ENCODE data around the gene CSRP2. TPM values are rescaled to one million over a fixed set of nuclear protein-coding genes. Genes with fewer than 3 reads are reported as not detected.

The CSRP2 gene
- total RNA-seq, 1 experiment from 2014 or later, result 158 TPM

GRCh38 chr12:76863005-76863670, 15.7 kb downstream of the CSRP2 start:
- no peak overlapping the region for H2BK120ac ChIP-seq (ENCODE audit: low read depth, low read length, poor library complexity, severe bottlenecking)
- H4K91ac ChIP-seq (ENCODE audit: insufficient read length, low read depth, low read length), result no peak overlapping the region
- peaks cover 10% of the 10 kb centered on the region; the same call in 1 of the 2 replicates for H3K4me1 ChIP-seq (ENCODE audit: insufficient read depth, low read length)
- H3K79me1 ChIP-seq (ENCODE audit: insufficient read depth, low read depth, low read length, poor library complexity, severe bottlenecking), result peaks cover 3% of the 10 kb centered on the region
- H3K27ac ChIP-seq (ENCODE audit: insufficient read length, low read depth, low read length), result no peak overlapping the region
- no peak overlapping the region for H2BK12ac ChIP-seq (ENCODE audit: insufficient read length, low read depth, low read length)
- H2AK5ac ChIP-seq (ENCODE audit: insufficient read length, low read length), result no peak overlapping the region
- H2BK20ac ChIP-seq (ENCODE audit: low read depth, low read length, poor library complexity, severe bottlenecking), result no peak overlapping the region
- DNase-seq, result no peak
- TF ChIP-seq CTCF (conservative IDR thresholded peaks at IDR 0.05), result no peak
- no CpG with 5 or more reads among the region's 12 CpGs for WGBS (ENCODE audit: extremely low coverage, insufficient read length, low lambda C conversion rate)
- H4K8ac ChIP-seq (replicated peaks; ENCODE audit: insufficient read length, low read depth, low read length), result no peak overlapping the region
- no peak overlapping the region for H2BK15ac ChIP-seq (ENCODE audit: low read depth, low read length)
- no peaks in the 10 kb centered on the region for H3K27me3 Mint-ChIP-seq (ENCODE audit: low read depth)
- peaks cover 4% of the 10 kb centered on the region; the same call in 1 of the 2 replicates for H3K79me2 ChIP-seq (ENCODE audit: insufficient read depth, low read length)
- H2BK5ac ChIP-seq (ENCODE audit: insufficient read length, low read length), result no peak overlapping the region
- H3K23me2 ChIP-seq (ENCODE audit: insufficient read length, low read depth, low read length, poor library complexity, severe bottlenecking), result no peaks in the 10 kb centered on the region
- H3K4me3 Mint-ChIP-seq, result no peak overlapping the region
- no peak overlapping the region for H3T11ph ChIP-seq (ENCODE audit: low read length)
- H3K18ac ChIP-seq (ENCODE audit: insufficient read length, low read depth, low read length), result no peak overlapping the region
- H3K14ac ChIP-seq (ENCODE audit: insufficient read depth, low read length), result no peak overlapping the region
- H3K4ac ChIP-seq (ENCODE audit: low read depth, low read length), result no peak overlapping the region
- H3K9ac ChIP-seq (ENCODE audit: extremely low read depth, insufficient read length, low read length), result no peak overlapping the region
- H3K4me2 ChIP-seq (ENCODE audit: insufficient read depth, insufficient read length, low read length), result no peak overlapping the region
- no peaks in the 10 kb centered on the region for H3K9me3 Mint-ChIP-seq
- no peak overlapping the region for H3K23ac ChIP-seq (ENCODE audit: insufficient read length, low read depth, low read length)
- no peaks in the 10 kb centered on the region for H4K20me1 ChIP-seq (ENCODE audit: control insufficient read depth, insufficient read depth, insufficient read length)
- peaks cover 30 to 31% of the 10 kb centered on the region in 2 experiments for H3K4me1 Mint-ChIP-seq
- no peak overlapping the region for H2AFZ ChIP-seq (ENCODE audit: low read length)
- H3K56ac ChIP-seq (ENCODE audit: insufficient read length, low read depth, low read length), result no peak overlapping the region
- H3K27ac Mint-ChIP-seq, result peak overlapping the region in 2 of 3 experiments; percentile 20 to 52; a peak in 2 of 7 replicates
- no peaks in the 10 kb centered on the region for H3K27me3 ChIP-seq (ENCODE audit: insufficient read depth, low read length)
- H3K9me3 ChIP-seq (ENCODE audit: control insufficient read depth, low read depth, low read length), result no peaks in the 10 kb centered on the region
- no peak overlapping the region for H4K5ac ChIP-seq (ENCODE audit: insufficient read length, low read depth, low read length)
- peaks cover 28 to 55% (median 52%) of the 10 kb centered on the region in 3 experiments; a peak in 6 of 7 replicates for H3K36me3 Mint-ChIP-seq (ENCODE audit: insufficient read depth in 1 of 3, low read depth in 3 of 3)

Measured in H9 (cell line).